ENCODE data around the gene CD300H.

Gene CD300H

GRCh38 chr17:74547736-74548135 is 19.6 kb downstream of the CD300H start:
- no peak for DNase-seq

- DNase-seq: no peak
These were observed 20.0 kb downstream of the CD300H start for GRCh38 chr17:74547264-74547663.

GRCh38 chr17:74546586-74546985 is 20.7 kb downstream of the CD300H start:
- no peak for DNase-seq

- no peak for DNase-seq
These were observed 21.5 kb downstream of the CD300H start, which contains the start of gene CD300C for GRCh38 chr17:74545843-74546230. Gene CD300C, minus strand, starts transcription at chr17:74546115. Its CDS starts 333 bp downstream, at chr17:74545782.

- DNase-seq: no peak
These were observed 22.1 kb downstream of the CD300H start for GRCh38 chr17:74544991-74545842.

- no peak for DNase-seq
These were observed 23.2 kb downstream of the CD300H start for GRCh38 chr17:74543891-74544760.

GRCh38 chr17:74543406-74543805 is 23.9 kb downstream of the CD300H start:
- DNase-seq: no peak

- DNase-seq: no peak
These were observed 24.5 kb downstream of the CD300H start for GRCh38 chr17:74542727-74543383.

GRCh38 chr17:74542166-74542565 is 25.1 kb downstream of the CD300H start:
- no peak for DNase-seq

GRCh38 chr17:74541176-74542111 is 25.9 kb downstream of the CD300H start:
- DNase-seq: no peak

GRCh38 chr17:74539281-74539820 is 28.0 kb downstream of the CD300H start:
- DNase-seq: no peak

GRCh38 chr17:74536890-74537289 is 30.4 kb downstream of the CD300H start:
- DNase-seq: no peak

GRCh38 chr17:74532115-74532514 is 35.2 kb downstream of the CD300H start:
- DNase-seq: no peak

GRCh38 chr17:74531231-74531761 is 36.0 kb downstream of the CD300H start, which contains the start of gene CD300LB:
Gene CD300LB, minus strand, starts transcription at chr17:74531475. Its CDS starts 125 bp downstream, at chr17:74531350.
- no peak for DNase-seq

- DNase-seq: no peak
These were observed 36.5 kb downstream of the CD300H start for GRCh38 chr17:74530831-74531150.

GRCh38 chr17:74529243-74529642 is 38.1 kb downstream of the CD300H start:
- no peak for DNase-seq

- no peak for DNase-seq
These were observed 38.7 kb downstream of the CD300H start for GRCh38 chr17:74528491-74529199.

GRCh38 chr17:74527756-74528155 is 39.6 kb downstream of the CD300H start:
- DNase-seq: no peak

- no peak for DNase-seq
These were observed 40.2 kb downstream of the CD300H start for GRCh38 chr17:74527081-74527480.

- no peak for DNase-seq
These were observed 40.6 kb downstream of the CD300H start for GRCh38 chr17:74526681-74527080.

- no peak for DNase-seq
These were observed 41.5 kb downstream of the CD300H start for GRCh38 chr17:74525781-74526288.
